Thymus (tissue), 14 donors: Measurements from ENCODE around the gene DEPP1. TPM values are rescaled to one million over a fixed set of nuclear protein-coding genes. Genes with fewer than 3 reads are reported as not detected.
"Not testable (repeated sequence)": the region's sequence is repeated elsewhere in the genome, so short reads cannot be mapped to it uniquely, and the experiment has no call there.

ENCODE experiments used
- DNase-seq, 9 donors: peaks; one replicate each; pipeline ENCODE4 v3.0.0-alpha.2; 2013; ENCODE audit warnings: low spot score in 9 of 9, low read depth in 6 of 9, missing footprints in 1 of 9
- H3K27ac ChIP-seq, 2 donors: one replicate each; pipeline ENCODE4 v1.5.1; 2013; ENCODE audit warnings: control low read depth in 1 of 2, low read depth in 1 of 2, low read length in 1 of 2, mild to moderate bottlenecking in 1 of 2, moderate library complexity in 1 of 2
- H3K27me3 ChIP-seq, 2 donors: one replicate each; pipeline ENCODE4 v1.5.1; 2013; ENCODE audit warnings: low read length in 1 of 2; ENCODE audit not compliant: control insufficient read depth in 2 of 2, insufficient read depth in 1 of 2
- H3K36me3 ChIP-seq, 2 donors: one replicate each; pipeline ENCODE4 v1.5.1; 2013; ENCODE audit warnings: low read length in 1 of 2, mild to moderate bottlenecking in 1 of 2, moderate library complexity in 1 of 2; ENCODE audit not compliant: control insufficient read depth in 2 of 2, insufficient read depth in 2 of 2
- H3K4me1 ChIP-seq, 2 donors: one replicate each; pipeline ENCODE4 v1.5.1; 2013; ENCODE audit warnings: low read length in 2 of 2; ENCODE audit not compliant: control insufficient read depth in 2 of 2, insufficient read depth in 2 of 2
- H3K4me3 ChIP-seq, 2 donors: one replicate each; pipeline ENCODE4 v1.5.1; 2013; ENCODE audit warnings: low read length in 2 of 2, control low read depth in 1 of 2, mild to moderate bottlenecking in 1 of 2
- H3K9me3 ChIP-seq, 2 donors: one replicate each; pipeline ENCODE4 v1.5.1; 2013; ENCODE audit warnings: low read length in 1 of 2, mild to moderate bottlenecking in 1 of 2; ENCODE audit not compliant: control insufficient read depth in 2 of 2, insufficient read depth in 1 of 2
- WGBS: extraction: QIAGEN DNeasy Blood & Tissue Kit; methylation state at CpG from one replicate; pipeline ENCODE4 v1.1.7; 2013; 5-methylcytosine and 5-hydroxymethylcytosine counted together
- long read RNA-seq, 10 donors: transcript quantifications; one replicate each; lab custom pipeline, GENCODE V29; 2026
- polyA plus RNA-seq: library from polyadenylated mRNA; stranded (reverse); fragments of 200-250 nt; gene quantifications from one replicate; pipeline ENCODE4 v1.2.3, GENCODE V29; 2013
- total RNA-seq: library from RNA; stranded (reverse); fragments of 120-200 nt; gene quantifications from one replicate; pipeline ENCODE4 v1.2.4, GENCODE V29; 2013
- donor health status: healthy.

The DEPP1 gene
- 12.2 TPM for total RNA-seq
- 51.6 TPM for polyA plus RNA-seq
- long read RNA-seq, donor 1: 0 reads
- long read RNA-seq, donor 2: 0 reads
- long read RNA-seq, donor 3, transcript DEPP1-201 (2 exons, 2,120 nt): major isoform, 9 of 9 reads
- long read RNA-seq, donor 3, partial matches to known transcripts: 0 of 9 reads
- long read RNA-seq, donor 3, other reads (novel, unspliced or antisense): 0 of 9 reads
- long read RNA-seq, donor 4, partial matches to known transcripts: 0 of 3 reads
- long read RNA-seq, donor 4, other reads (novel, unspliced or antisense): 0 of 3 reads
- long read RNA-seq, donor 5, transcript DEPP1-201 (2 exons, 2,120 nt): major isoform, 15 of 15 reads
- long read RNA-seq, donor 5, partial matches to known transcripts: 0 of 15 reads
- long read RNA-seq, donor 5, other reads (novel, unspliced or antisense): 0 of 15 reads
- long read RNA-seq, donor 6, transcript DEPP1-201 (2 exons, 2,120 nt): major isoform, 8 of 97 reads
- long read RNA-seq, donor 6, partial matches to known transcripts: 89 of 97 reads
- long read RNA-seq, donor 6, other reads (novel, unspliced or antisense): 0 of 97 reads
- long read RNA-seq, donor 7, transcript DEPP1-201 (2 exons, 2,120 nt): major isoform, 10 of 10 reads
- long read RNA-seq, donor 7, partial matches to known transcripts: 0 of 10 reads
- long read RNA-seq, donor 7, other reads (novel, unspliced or antisense): 0 of 10 reads
- long read RNA-seq, donor 8, partial matches to known transcripts: 0 of 3 reads
- long read RNA-seq, donor 8, other reads (novel, unspliced or antisense): 0 of 3 reads
- long read RNA-seq, donor 9, partial matches to known transcripts: 0 of 2 reads
- long read RNA-seq, donor 9, other reads (novel, unspliced or antisense): 0 of 2 reads
- long read RNA-seq, donor 10, transcript DEPP1-201 (2 exons, 2,120 nt): major isoform, 8 of 8 reads
- long read RNA-seq, donor 10, partial matches to known transcripts: 0 of 8 reads
- long read RNA-seq, donor 10, other reads (novel, unspliced or antisense): 0 of 8 reads

GRCh38 chr10:44978570-44979280 lies at the start of gene DEPP1:
Gene DEPP1 (minus strand): TSS chr10:44978809. CDS start chr10:44978030, 779 bp downstream.
- Histone ChIP-seq H3K27ac (peak within 1 kb of the TSS; percentile 61 to 67), H3K36me3 (no peaks in the 10 kb centered on the region), H3K4me3 (peak within 1 kb of the TSS; percentile 22 to 23), H3K9me3 (no peaks in the 10 kb centered on the region), H3K4me1 (peaks cover 5 to 61% of the 10 kb centered on the region in 2 donors), H3K27me3 (no peaks in the 10 kb centered on the region)
- WGBS: 21% methylated on average over 12 of the region's 12 CpGs
- DNase-seq: peak in 5 of 9 donors; percentile 68 to 87 (median 76)

DNA sequence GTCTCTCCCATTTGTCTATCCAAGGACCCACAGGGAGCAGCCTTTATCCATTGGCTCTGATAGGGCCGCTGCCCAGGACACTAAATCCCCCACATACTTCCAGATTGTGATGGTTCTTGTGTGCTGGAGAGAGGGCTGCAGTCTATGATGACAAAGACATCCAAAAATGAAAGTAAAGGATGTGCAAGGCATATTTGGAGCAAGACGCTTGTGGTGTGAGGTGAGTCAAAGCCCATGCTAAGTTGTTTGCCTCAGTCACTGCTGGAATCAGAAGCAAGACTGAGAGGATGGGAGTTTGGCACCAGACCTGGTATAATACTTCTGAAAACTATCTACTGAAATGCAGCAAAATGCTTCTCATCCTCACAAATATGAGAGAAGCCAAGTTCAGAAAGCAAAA lies 44.8 kb upstream of the DEPP1 start:
- no peaks in the 10 kb centered on the region for H3K27me3 ChIP-seq
- no peak for DNase-seq
- H3K27ac ChIP-seq: no peak overlapping the region
- H3K9me3 ChIP-seq: no peaks in the 10 kb centered on the region
- no peaks in the 10 kb centered on the region for H3K4me1 ChIP-seq
- WGBS: 94% methylated on average over 2 of the region's 2 CpGs
- no peak overlapping the region for H3K4me3 ChIP-seq
- H3K36me3 ChIP-seq: no peaks in the 10 kb centered on the region

- H3K9me3 ChIP-seq: peaks cover 0 to 5% of the 10 kb centered on the region in 2 donors
- no peak for DNase-seq
- H3K27me3 ChIP-seq: no peaks in the 10 kb centered on the region
- no peaks in the 10 kb centered on the region for H3K36me3 ChIP-seq
- H3K4me1 ChIP-seq: no peaks in the 10 kb centered on the region
- 98% methylated on average over 2 of the region's 2 CpGs for WGBS
- no peak overlapping the region for H3K27ac ChIP-seq
- H3K4me3 ChIP-seq: no peak overlapping the region
Measured at GRCh38 chr10:45015590-45015989, 37.0 kb upstream of the DEPP1 start.

GRCh38 chr10:45014557-45014956 lies 35.9 kb upstream of the DEPP1 start:
- WGBS: 89% methylated on average over 10 of the region's 10 CpGs
- not testable (repeated sequence) for H3K27me3 ChIP-seq, DNase-seq, H3K4me3 ChIP-seq, H3K27ac ChIP-seq, H3K4me1 ChIP-seq, H3K36me3 ChIP-seq, H3K9me3 ChIP-seq

GRCh38 chr10:45008524-45009161 lies 30.0 kb upstream of the DEPP1 start:
- Histone ChIP-seq H3K9me3 (no peaks in the 10 kb centered on the region), H3K4me3 (no peak overlapping the region), H3K4me1 (peaks cover 4 to 6% of the 10 kb centered on the region in 2 donors), H3K27me3 (no peaks in the 10 kb centered on the region), H3K36me3 (peaks cover 7 to 19% of the 10 kb centered on the region in 2 donors), H3K27ac (no peak overlapping the region)
- DNase-seq: peak in 8 of 9 donors; percentile 60 to 89 (median 72)
- WGBS: 31% methylated on average over 8 of the region's 8 CpGs

- Histone ChIP-seq H3K27ac (no peak overlapping the region), H3K4me3 (no peak overlapping the region), H3K36me3 (peaks cover 9 to 25% of the 10 kb centered on the region in 2 donors), H3K9me3 (peaks cover 0 to 3% of the 10 kb centered on the region in 2 donors), H3K4me1 (peaks cover 8 to 11% of the 10 kb centered on the region in 2 donors), H3K27me3 (no peaks in the 10 kb centered on the region)
- WGBS: over 99% methylated on average over 3 of the region's 3 CpGs
- no peak for DNase-seq
Measured at GRCh38 chr10:45006276-45007030, 27.8 kb upstream of the DEPP1 start.

DNA sequence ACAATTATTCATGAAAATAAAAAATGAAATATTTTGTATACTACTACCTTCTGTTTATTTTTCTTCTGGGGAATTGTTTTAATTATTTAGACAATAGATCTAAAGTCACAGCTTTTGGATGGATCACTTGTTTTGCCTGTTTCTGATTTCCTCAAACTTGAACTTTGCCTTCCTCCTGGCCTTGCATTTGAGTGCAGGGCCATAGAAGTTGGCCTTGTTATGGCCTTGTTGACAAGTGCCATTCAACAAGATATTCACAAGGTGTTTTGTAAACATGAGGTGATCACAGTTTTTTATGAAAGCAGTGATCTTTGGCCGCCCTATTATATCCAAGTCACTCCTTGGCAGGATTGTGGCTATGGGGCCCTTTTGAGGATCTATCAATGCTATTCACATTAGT lies 26.7 kb upstream of the DEPP1 start:
- Histone ChIP-seq H3K4me3 (no peak overlapping the region), H3K36me3 (peaks cover 9 to 25% of the 10 kb centered on the region in 2 donors), H3K9me3 (peaks cover 0 to 3% of the 10 kb centered on the region in 2 donors), H3K4me1 (peaks cover 9 to 14% of the 10 kb centered on the region in 2 donors), H3K27ac (no peak overlapping the region), H3K27me3 (no peaks in the 10 kb centered on the region)
- DNase-seq: no peak
- 95% methylated on average over 1 of the region's 1 CpG for WGBS

GRCh38 chr10:45004661-45005060 lies 26.1 kb upstream of the DEPP1 start:
- Histone ChIP-seq H3K36me3 (peaks cover 9 to 25% of the 10 kb centered on the region in 2 donors), H3K27ac (no peak overlapping the region), H3K27me3 (no peaks in the 10 kb centered on the region), H3K9me3 (peaks cover 0 to 3% of the 10 kb centered on the region in 2 donors), H3K4me3 (no peak overlapping the region), H3K4me1 (peaks cover 11 to 20% of the 10 kb centered on the region in 2 donors)
- 93% methylated on average over 3 of the region's 3 CpGs for WGBS
- no peak for DNase-seq
